Measurements from ENCODE around the gene APOL6.

GRCh38 chr22:35641494-35642120 lies 6.6 kb upstream of the APOL6 start:
- TF ChIP-seq CTCF (IDR thresholded peaks at IDR 0.05) = no peak
- TF ChIP-seq POLR2A (IDR thresholded peaks at IDR 0.05) = no peak
- no peak for TF ChIP-seq EP300 (IDR thresholded peaks at IDR 0.05)
- no peak for TF ChIP-seq POLR2AphosphoS5 (IDR thresholded peaks at IDR 0.05)

Measured in suprapubic skin (tissue), 4 donors.